Ovary (tissue), 3 donors: ENCODE data around the gene BAZ2B.

Experiments used
- CTCF ChIP-seq, 3 donors: fragments of 450-650 bp in 2 of 3; fragments of 200-600 bp in 1 of 3; IDR thresholded peaks; one replicate each; pipeline versions ENCODE4 v1.5.1 to v1.8.0; 2016 to 2022; ENCODE audit warnings: antibody characterized with exemption in 3 of 3, mild to moderate bottlenecking in 1 of 3
- POLR2A ChIP-seq: fragments of 450-650 bp; IDR thresholded peaks from one replicate; pipeline ENCODE4 v1.6.1; 2017; ENCODE audit warnings: antibody characterized with exemption, mild to moderate bottlenecking, moderate library complexity
- donor health status: DM: no; HTN: no; CAD: no.

- TF ChIP-seq CTCF (IDR thresholded peaks at IDR 0.05): no peak
- no peak for TF ChIP-seq POLR2A
Observed at GRCh38 chr2:159471340-159471739, 145.0 kb downstream of the BAZ2B start.
